HuH-7 (cell line): ENCODE results near the gene KRT222.

Experiments used
- DNase-seq: peaks from one replicate; pipeline ENCODE4 v3.0.0; 2011; ENCODE audit warnings: low spot score

KRT222 gene

GRCh38 chr17:40651939-40652338 is 13.0 kb downstream of the KRT222 start:
- DNase-seq = no peak

GRCh38 chr17:40648384-40648968 is 16.5 kb downstream of the KRT222 start:
- peak; percentile 28 for DNase-seq

DNA sequence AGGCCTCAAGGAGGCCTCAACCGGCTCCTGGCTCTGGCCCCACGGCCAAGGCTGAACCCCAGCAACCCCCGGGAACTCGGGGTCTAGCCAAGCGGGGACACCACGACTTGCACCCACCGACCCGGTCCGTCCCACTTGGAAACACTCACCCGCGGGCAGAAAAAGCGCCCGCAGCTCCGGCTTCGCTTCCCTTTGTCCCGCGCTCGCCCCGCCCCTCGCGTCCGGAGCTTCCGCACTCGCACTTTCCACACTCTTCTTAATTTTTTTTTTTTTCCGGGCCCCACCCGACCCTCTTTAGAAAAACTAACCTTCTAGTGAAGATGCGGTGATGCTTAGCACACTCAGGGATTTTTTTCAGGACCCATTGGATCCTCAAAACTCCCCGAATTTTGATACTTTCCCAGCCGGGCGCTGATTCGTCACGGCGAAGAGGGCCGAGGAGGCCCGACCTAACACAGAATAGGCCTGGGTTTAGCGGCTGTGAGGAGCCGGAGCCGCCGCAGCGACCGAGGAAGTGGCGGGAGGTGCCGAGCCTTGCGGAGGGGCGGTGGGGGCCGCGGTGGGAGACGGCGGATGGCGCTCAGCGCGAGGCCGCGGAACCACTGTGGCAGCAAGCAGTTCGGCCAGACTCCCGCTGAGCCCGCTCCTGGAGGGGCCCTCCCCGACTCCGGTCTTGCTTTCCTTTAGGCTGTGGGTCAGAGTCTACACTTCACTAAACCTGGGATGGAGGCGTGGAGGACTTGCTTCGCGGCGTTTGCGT is 17.2 kb downstream of the KRT222 start, which contains the start of gene SMARCE1:
Gene SMARCE1, minus strand, starts transcription at position 195 of the 760 bp plus-strand sequence. CDS start 2,016 bp downstream, outside the sequence.
- DNase-seq = peak; percentile 60

- peak; percentile 24 for DNase-seq
Measured at GRCh38 chr17:40646791-40647623, 18.0 kb downstream of the KRT222 start.

- no peak for DNase-seq
Measured at GRCh38 chr17:40645943-40646342, 19.0 kb downstream of the KRT222 start.

GRCh38 chr17:40645291-40645690 is 19.7 kb downstream of the KRT222 start:
- DNase-seq = no peak

- DNase-seq = no peak
Measured at GRCh38 chr17:40637931-40638330, 27.0 kb downstream of the KRT222 start.

DNA sequence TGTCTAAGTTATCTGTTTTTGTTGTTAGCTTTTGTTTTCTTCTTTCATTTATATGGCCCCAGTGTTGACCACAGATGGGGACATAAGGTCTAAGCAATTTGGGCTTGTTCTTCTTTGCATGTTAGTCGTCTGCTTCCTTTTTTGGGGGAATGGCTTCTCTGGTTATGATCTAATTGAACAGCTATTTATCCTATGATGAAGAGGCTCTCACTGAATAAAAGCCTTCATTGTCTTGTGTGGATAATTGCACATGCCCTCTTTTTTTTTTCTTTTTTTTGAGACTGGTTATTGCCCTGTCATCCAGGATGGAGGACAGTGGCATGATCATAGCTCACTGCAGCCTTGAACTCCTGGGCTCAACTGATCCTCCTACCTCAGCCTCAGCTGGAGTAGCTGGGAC is 31.1 kb downstream of the KRT222 start:
- DNase-seq = no peak

GRCh38 chr17:40632216-40632615 is 32.8 kb downstream of the KRT222 start:
- DNase-seq = no peak

DNA sequence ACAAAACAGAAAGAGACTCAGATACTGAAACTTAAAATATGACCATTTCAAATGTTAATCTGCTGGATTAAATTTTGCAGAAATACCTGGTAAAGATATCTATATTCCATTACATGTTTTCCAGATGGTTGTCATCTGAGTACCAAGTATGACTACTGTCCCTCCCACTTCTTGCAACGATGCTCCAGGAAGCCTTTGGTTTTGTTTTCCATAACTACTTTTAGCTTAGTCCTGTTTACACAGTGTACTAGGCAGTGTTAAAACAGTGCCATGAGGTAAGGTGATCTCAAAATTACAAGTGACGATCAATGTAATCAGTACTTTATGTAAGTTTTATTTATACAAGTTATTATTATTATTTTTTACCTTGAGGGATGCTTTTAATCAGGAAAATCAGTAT is 35.1 kb downstream of the KRT222 start:
- DNase-seq = no peak

- DNase-seq = no peak
Measured at GRCh38 chr17:40625311-40625710, 39.7 kb downstream of the KRT222 start.

GRCh38 chr17:40623419-40624210 is 41.4 kb downstream of the KRT222 start:
- DNase-seq = no peak

GRCh38 chr17:40622509-40622928 is 42.5 kb downstream of the KRT222 start:
- no peak for DNase-seq

DNA sequence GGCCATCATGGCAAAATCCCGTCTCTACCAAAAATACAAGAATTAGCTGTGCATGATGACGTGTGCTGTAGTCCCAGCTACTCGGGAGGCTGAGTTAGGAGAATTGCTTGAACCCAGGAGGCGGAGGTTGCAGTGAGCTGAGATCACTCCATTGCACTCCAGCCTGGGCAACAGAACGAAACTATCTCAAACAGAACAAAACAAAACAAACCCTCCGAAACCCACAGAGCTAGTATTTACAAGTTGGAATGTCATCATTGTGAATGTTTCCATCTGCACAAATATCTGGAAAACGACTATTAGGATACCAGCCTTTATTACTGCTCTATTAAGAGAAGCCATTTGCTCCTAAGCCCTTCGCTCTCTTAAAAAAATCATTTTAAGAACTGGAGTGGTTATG is 43.4 kb downstream of the KRT222 start:
- no peak for DNase-seq

- DNase-seq = no peak
Measured at GRCh38 chr17:40621019-40621418, 44.0 kb downstream of the KRT222 start.

- DNase-seq = no peak
Measured at GRCh38 chr17:40618754-40619625, 46.0 kb downstream of the KRT222 start.

DNA sequence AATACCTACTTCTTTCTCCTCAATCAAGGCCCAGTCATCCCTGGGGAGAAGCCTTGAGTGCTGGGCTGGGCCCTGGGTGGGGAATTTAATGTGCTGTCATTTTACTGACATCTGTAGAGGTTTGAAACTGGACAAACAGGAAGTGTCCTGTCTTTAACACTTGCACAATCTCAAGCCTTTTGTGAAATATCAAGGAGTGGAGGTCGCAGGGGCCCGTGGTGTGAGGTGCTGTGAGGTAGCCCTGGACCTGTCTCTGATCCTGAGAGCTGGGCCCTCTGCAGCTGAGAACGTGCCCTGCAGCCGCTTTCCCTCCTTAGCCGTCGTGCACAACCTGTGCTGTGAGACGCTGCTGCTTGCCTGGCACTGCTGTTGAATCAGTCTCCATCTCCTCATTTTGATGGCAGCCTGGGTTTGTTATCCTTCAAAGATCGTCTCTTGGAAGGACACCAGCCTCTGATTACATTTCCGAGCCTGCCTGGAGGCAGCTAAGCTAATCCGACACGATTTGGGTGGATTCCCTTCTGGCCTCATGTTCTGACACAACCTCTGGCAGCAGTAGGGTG is 47.2 kb downstream of the KRT222 start:
- no peak for DNase-seq

DNA sequence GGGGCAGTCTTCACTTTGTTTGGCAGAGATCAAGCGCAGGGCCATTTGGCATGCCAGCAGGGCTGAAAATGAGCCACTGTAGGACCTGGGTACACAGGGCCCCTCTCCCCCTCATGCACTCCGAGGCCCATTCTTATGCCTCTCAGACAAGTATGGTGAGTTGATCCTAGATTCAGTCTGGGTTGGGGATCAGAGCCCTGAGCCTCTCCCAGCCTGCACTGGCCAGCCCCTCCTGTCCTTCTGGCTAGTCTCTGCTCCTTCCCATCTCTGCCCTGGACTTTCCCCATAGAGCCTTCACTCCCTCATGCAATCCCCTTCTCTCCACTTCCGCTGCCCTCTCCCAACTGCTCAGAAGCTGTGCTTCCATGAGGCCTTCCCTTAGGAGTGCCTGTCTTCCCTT is 48.4 kb downstream of the KRT222 start:
- DNase-seq = no peak

DNA sequence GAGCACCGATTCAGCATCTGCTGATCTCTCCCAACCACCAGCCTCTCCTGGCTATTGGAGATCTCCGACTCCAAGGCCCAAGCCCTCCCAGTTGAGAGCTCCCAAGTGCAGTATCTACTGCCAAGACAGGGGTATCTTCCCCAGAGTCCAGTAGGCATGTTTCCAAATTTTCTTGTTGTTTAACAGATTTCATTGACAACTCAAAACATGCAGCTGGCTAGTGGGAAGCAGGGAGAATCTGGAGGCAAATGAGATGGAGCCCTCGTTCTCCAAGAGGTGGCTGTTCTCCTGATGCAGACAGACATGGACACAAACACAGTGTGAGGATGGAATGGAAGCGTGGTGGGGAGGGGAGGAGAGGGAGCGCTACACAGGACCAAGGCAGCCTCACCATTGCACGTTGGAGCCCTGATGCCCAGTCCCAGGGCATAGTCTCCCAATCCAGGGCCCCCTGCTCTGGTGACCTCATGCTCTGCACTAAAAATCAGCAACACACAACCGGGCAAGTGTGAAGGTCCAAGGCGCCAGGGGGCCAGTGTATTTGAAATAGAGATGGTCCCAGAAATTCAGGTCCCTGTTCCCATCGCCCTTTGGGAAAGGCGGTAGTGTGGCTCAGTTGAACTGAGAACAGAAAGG is 49.0 kb downstream of the KRT222 start:
- DNase-seq = no peak
